ENCODE measurements around the gene NXN. TPM values are rescaled to one million over a fixed set of nuclear protein-coding genes. Genes with fewer than 3 reads are reported as not detected.

The NXN gene
- total and polyA plus RNA-seq, 3 donors from 2014 or later = 22.9 to 26.0 (median 23.0) TPM

GRCh38 chr17:1013729-1014090, 34.1 kb upstream of the NXN start:
- WGBS, 2 donors = 91 to 94% methylated on average over 9 of the region's 9 CpGs
- DNase-seq = no peak
- H3K36me3 ChIP-seq (ENCODE audit: low read depth, missing control alignments) = no peaks in the 10 kb centered on the region
- no peaks in the 10 kb centered on the region for H3K27me3 ChIP-seq
- H3K4me3 ChIP-seq = no peak overlapping the region
- intact Hi-C loops (cut with DNase I; ENCODE audit: low total_unique reads) = no loop called here
- TF ChIP-seq POLR2A (IDR thresholded peaks at IDR 0.05) (no peak), CTCF (IDR thresholded peaks at IDR 0.05) (no peak)
- H3K4me1 ChIP-seq = peaks cover under 1% of the 10 kb centered on the region
- no peak overlapping the region for H3K27ac ChIP-seq
- H3K9me3 ChIP-seq = no peaks in the 10 kb centered on the region

DNA sequence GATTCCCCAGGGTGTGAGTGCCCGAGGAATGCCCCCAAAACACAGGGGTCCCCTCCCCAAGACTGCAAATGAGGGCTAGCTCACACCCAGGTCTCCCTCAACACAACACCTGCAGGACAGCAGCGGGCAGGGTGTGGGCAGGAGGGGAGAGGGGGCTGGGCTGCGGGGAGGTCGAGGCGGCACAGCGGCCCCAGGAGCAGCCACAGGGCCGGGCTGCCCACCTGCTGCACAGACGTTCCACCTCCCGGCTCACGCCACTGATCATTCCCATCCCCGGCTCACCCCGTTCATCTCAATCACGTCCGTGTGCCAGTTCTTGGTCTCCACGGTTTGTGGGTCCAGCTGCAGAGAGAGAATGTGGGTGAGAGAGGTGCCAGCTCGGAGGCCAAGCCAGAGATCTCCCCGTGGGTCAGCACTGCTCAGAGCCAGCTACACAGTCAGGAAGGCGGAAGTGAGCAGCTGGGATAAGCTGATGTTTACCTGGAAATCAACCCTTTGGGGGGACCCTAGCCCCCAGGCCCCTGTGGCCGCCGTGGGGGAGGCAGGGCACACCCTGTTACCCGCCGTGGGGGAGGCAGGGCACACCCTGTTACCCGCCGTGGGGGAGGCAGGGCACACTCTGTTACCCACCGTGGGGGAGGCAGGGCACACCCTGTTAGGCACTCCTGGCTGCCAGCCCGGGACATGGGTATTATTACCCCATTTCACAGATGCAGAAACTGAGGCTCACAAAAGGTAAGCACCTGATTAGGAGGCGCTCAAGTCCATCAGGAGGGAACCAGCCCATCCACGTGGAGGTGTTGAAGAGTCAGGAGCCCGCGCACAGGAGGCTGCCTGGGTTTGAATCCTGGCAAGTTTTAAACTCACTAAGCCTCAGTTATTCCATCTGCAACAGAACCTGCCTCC, 33.5 kb upstream of the NXN start:
- TF ChIP-seq CTCF (IDR thresholded peaks at IDR 0.05) = no peak
- no peak for TF ChIP-seq POLR2A (IDR thresholded peaks at IDR 0.05)
- Histone ChIP-seq H3K27ac (no peak overlapping the region), H3K27me3 (no peaks in the 10 kb centered on the region), H3K4me3 (no peak overlapping the region), H3K36me3 (ENCODE audit: low read depth, missing control alignments) (no peaks in the 10 kb centered on the region), H3K9me3 (no peaks in the 10 kb centered on the region), H3K4me1 (peaks cover 4% of the 10 kb centered on the region)
- WGBS, 2 donors = 83 to 85% methylated on average over 17 to 30 of the region's 30 CpGs
- intact Hi-C loops (cut with DNase I; ENCODE audit: low total_unique reads) = no loop called here
- no peak for DNase-seq

DNA sequence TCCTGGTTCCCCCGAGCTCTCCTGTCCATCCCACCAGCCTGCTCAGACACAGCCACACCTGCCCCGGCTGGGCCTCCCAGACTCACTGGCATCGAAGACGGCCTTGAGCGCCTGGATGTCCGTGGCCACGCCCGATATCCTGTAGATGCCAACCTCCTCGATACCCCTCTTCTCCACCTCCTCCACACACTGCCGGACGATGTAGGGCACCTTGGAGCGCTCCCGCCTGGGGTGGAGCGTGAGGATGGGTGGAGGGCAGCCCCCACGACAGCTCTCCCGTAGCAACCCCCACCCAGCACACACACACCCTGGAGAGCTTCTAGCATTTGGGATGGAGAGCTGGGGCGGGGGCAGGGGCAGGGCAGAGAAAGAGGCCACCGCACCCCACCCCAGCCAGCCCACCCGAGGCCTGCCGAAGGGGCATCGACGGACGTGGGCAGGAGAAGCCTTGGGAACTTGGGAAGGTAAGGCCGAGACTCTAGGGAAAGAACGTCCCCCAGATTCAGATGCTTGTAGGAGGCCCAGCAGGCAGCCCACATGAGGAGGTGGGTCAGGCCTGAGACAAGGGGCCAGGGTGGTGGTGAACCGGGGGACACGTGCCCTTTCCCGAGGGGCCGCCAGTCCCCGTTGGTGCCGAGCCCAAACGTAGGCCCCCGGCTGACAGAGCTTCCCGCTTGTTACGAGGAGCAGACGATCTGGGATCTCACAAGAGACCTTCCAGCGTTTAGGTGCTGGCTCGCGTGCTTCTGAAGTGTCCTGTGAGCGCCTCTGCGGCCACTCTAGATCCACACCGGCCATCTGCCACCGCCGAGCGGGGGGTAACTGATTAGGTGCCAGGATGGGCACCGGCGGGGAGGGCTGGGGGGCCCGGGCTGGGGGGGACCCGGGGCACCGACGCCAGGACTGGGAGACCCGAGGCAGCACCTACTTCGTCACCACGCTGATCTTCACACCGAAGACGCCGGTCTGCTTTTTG, 32.5 kb upstream of the NXN start:
- peaks cover 11% of the 10 kb centered on the region for H3K4me1 ChIP-seq
- TF ChIP-seq CTCF (IDR thresholded peaks at IDR 0.05) = no peak
- intact Hi-C loops (cut with DNase I; ENCODE audit: low total_unique reads) = no loop called here

DNA sequence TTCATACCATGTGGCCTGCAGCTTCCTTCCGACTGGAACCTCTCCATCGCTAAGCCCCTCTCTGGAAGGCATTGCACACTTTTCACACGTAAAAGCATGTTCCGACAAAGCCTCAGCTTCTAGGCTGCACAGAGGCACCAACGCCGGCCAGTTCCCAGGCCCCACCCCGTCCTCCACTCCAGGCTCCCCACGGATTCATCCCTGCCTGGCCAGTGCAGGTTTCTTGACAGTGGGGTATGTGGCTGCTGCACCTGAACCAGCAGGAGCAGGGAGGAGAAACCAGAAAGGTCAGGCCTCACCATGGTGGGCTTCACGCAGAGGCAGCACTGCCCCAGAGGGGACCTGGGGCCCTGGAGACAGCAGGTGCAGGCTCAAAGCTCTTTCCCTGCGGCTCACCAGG, 31.6 kb upstream of the NXN start:
- H3K27me3 ChIP-seq = no peaks in the 10 kb centered on the region
- no peak for DNase-seq
- intact Hi-C loops (cut with DNase I; ENCODE audit: low total_unique reads) = no loop called here
- H3K36me3 ChIP-seq (ENCODE audit: low read depth, missing control alignments) = no peaks in the 10 kb centered on the region
- 91% methylated on average over 9 to 10 of the region's 10 CpGs for WGBS, 2 donors
- TF ChIP-seq CTCF (IDR thresholded peaks at IDR 0.05) (no peak), POLR2A (IDR thresholded peaks at IDR 0.05) (no peak)
- no peak overlapping the region for H3K27ac ChIP-seq
- H3K4me3 ChIP-seq = no peak overlapping the region
- no peaks in the 10 kb centered on the region for H3K9me3 ChIP-seq
- peaks cover 14% of the 10 kb centered on the region for H3K4me1 ChIP-seq

More for the DNA sequence above, 32.5 kb upstream of the NXN start:
- DNase-seq = no peak
- Histone ChIP-seq H3K27ac (no peak overlapping the region), H3K9me3 (no peaks in the 10 kb centered on the region), H3K4me3 (no peak overlapping the region), H3K36me3 (ENCODE audit: low read depth, missing control alignments) (no peaks in the 10 kb centered on the region), H3K27me3 (no peaks in the 10 kb centered on the region)
- WGBS, 2 donors = 88 to 89% methylated on average over 45 to 57 of the region's 57 CpGs
